H7 (cell line): ENCODE measurements around the gene C9orf72. TPM values are rescaled to one million over a fixed set of nuclear protein-coding genes. Genes with fewer than 3 reads are reported as not detected.

Experiments used
- DNase-seq: peaks from one replicate; pipeline ENCODE4 v3.0.0; 2012
- H3K27me3 ChIP-seq: 2 replicates; pipeline ENCODE4 v1.6.0; 2011; ENCODE audit warnings: mild to moderate bottlenecking, low read length; ENCODE audit not compliant: control insufficient read depth, insufficient read depth
- H3K36me3 ChIP-seq: replicated peaks from 2 replicates; pipeline ENCODE4 v1.5.1; 2011; ENCODE audit warnings: low read length; ENCODE audit not compliant: control insufficient read depth, insufficient read depth
- H3K4me3 ChIP-seq: 2 replicates; pipeline ENCODE4 v1.5.1; 2011; ENCODE audit warnings: low read depth, mild to moderate bottlenecking, control low read depth, low read length, moderate library complexity; ENCODE audit not compliant: insufficient read depth
- total RNA-seq: library from RNA; depleted of rRNA; stranded (reverse); fragments of >200 nt; shearing (Covaris generic); gene quantifications from 2 replicates; pipeline ENCODE4 v1.2.3, GENCODE V29; 2014

The C9orf72 gene
- total RNA-seq, 1 experiment from 2014 or later = 16.5 TPM

GRCh38 chr9:27537756-27538155 lies 35.5 kb downstream of the C9orf72 start:
- Histone ChIP-seq H3K27me3 (no peaks in the 10 kb centered on the region), H3K4me3 (no peak overlapping the region), H3K36me3 (no peaks in the 10 kb centered on the region)
- no peak for DNase-seq

- H3K36me3 ChIP-seq = no peaks in the 10 kb centered on the region
- no peak overlapping the region for H3K4me3 ChIP-seq
- no peak for DNase-seq
- H3K27me3 ChIP-seq = no peaks in the 10 kb centered on the region
These were observed 36.2 kb downstream of the C9orf72 start for GRCh38 chr9:27537027-27537435.

- DNase-seq = no peak
- Histone ChIP-seq H3K36me3 (no peaks in the 10 kb centered on the region), H3K27me3 (no peaks in the 10 kb centered on the region), H3K4me3 (no peak overlapping the region)
These were observed 37.1 kb downstream of the C9orf72 start for GRCh38 chr9:27536168-27536567.

- Histone ChIP-seq H3K36me3 (no peaks in the 10 kb centered on the region), H3K27me3 (no peaks in the 10 kb centered on the region), H3K4me3 (no peak overlapping the region)
- peak; percentile 69 for DNase-seq
These were observed 37.6 kb downstream of the C9orf72 start for GRCh38 chr9:27535701-27536118.

GRCh38 chr9:27534658-27535209 lies 38.5 kb downstream of the C9orf72 start:
- Histone ChIP-seq H3K27me3 (no peaks in the 10 kb centered on the region), H3K4me3 (no peak overlapping the region), H3K36me3 (no peaks in the 10 kb centered on the region)
- DNase-seq = no peak

GRCh38 chr9:27534131-27534530 lies 39.1 kb downstream of the C9orf72 start:
- Histone ChIP-seq H3K4me3 (no peak overlapping the region), H3K27me3 (no peaks in the 10 kb centered on the region), H3K36me3 (no peaks in the 10 kb centered on the region)
- DNase-seq = no peak

GRCh38 chr9:27533311-27533710 lies 40.0 kb downstream of the C9orf72 start:
- no peaks in the 10 kb centered on the region for H3K36me3 ChIP-seq
- no peak for DNase-seq
- no peak overlapping the region for H3K4me3 ChIP-seq

GRCh38 chr9:27532046-27532445 lies 41.2 kb downstream of the C9orf72 start:
- H3K27me3 ChIP-seq = no peaks in the 10 kb centered on the region; the same call in 1 of the 2 replicates
- no peaks in the 10 kb centered on the region for H3K36me3 ChIP-seq
- no peak overlapping the region for H3K4me3 ChIP-seq
- no peak for DNase-seq

More at GRCh38 chr9:27533311-27533710, 40.0 kb downstream of the C9orf72 start:
- H3K27me3 ChIP-seq = no peaks in the 10 kb centered on the region

- DNase-seq = no peak
- Histone ChIP-seq H3K36me3 (no peaks in the 10 kb centered on the region), H3K4me3 (no peak overlapping the region), H3K27me3 (no peaks in the 10 kb centered on the region; the same call in 1 of the 2 replicates)
These were observed 42.1 kb downstream of the C9orf72 start for GRCh38 chr9:27530915-27531755.

- Histone ChIP-seq H3K4me3 (peak within 1 kb of the TSS; percentile 80), H3K27me3 (no peaks in the 10 kb centered on the region; the same call in 1 of the 2 replicates), H3K36me3 (no peaks in the 10 kb centered on the region)
- DNase-seq = peak; percentile 91
These were observed 43.7 kb downstream of the C9orf72 start, which contains the start of gene MOB3B for GRCh38 chr9:27529316-27530278. MOB3B (minus strand) TSS chr9:27529814; CDS start chr9:27455550, 74,264 bp downstream.

GRCh38 chr9:27528886-27529315 lies 44.4 kb downstream of the C9orf72 start:
- peak; percentile 85 for DNase-seq
- Histone ChIP-seq H3K4me3 (peak overlapping the region; percentile 80), H3K36me3 (no peaks in the 10 kb centered on the region), H3K27me3 (no peaks in the 10 kb centered on the region; the same call in 1 of the 2 replicates)

- peak overlapping the region; percentile 80 for H3K4me3 ChIP-seq
- peak; percentile 87 for DNase-seq
- H3K36me3 ChIP-seq = no peaks in the 10 kb centered on the region
- no peaks in the 10 kb centered on the region; the same call in 1 of the 2 replicates for H3K27me3 ChIP-seq
These were observed 45.0 kb downstream of the C9orf72 start for GRCh38 chr9:27528076-27528885.

- Histone ChIP-seq H3K27me3 (no peaks in the 10 kb centered on the region; the same call in 1 of the 2 replicates), H3K36me3 (no peaks in the 10 kb centered on the region), H3K4me3 (peak overlapping the region; percentile 80)
- peak; percentile 14 for DNase-seq
These were observed 45.6 kb downstream of the C9orf72 start for GRCh38 chr9:27527702-27528075.
